Neural progenitor cell (in vitro differentiated cells): ENCODE measurements around the gene YARS1. TPM values are rescaled to one million over a fixed set of nuclear protein-coding genes. Genes with fewer than 3 reads are reported as not detected.

ENCODE experiments used
- DNase-seq: peaks from one replicate; pipeline ENCODE4 v3.0.0-alpha.2; 2016; ENCODE audit warnings: low spot score
- H2AFZ ChIP-seq: fragments of 200-600 bp; sonication (generic); replicated peaks from 2 replicates; pipeline ENCODE4 v1.6.1; 2016; ENCODE audit warnings: antibody characterized with exemption
- H3F3A ChIP-seq: fragments of 200-600 bp; sonication (generic); 2 replicates; pipeline ENCODE4 v1.6.1; 2016; ENCODE audit warnings: antibody characterized with exemption, low read depth
- H3K27ac ChIP-seq: fragments of 200-600 bp; sonication (generic); 2 replicates; pipeline ENCODE4 v1.5.1; 2016; ENCODE audit warnings: mild to moderate bottlenecking
- H3K27me3 ChIP-seq: fragments of 200-600 bp; sonication (generic); 2 replicates; pipeline ENCODE4 v1.6.1; 2016; ENCODE audit warnings: mild to moderate bottlenecking, moderate library complexity
- H3K36me3 ChIP-seq: fragments of 200-600 bp; sonication (generic); 2 replicates; pipeline ENCODE4 v1.5.1; 2016
- H3K4me1 ChIP-seq: fragments of 200-600 bp; sonication (generic); 2 replicates; pipeline ENCODE4 v1.6.1; 2016; ENCODE audit warnings: mixed run types
- H3K4me2 ChIP-seq: fragments of 200-600 bp; sonication (generic); 2 replicates; pipeline ENCODE4 v1.6.1; 2016
- H3K4me3 ChIP-seq: fragments of 200-600 bp; sonication (generic); 2 replicates; pipeline ENCODE4 v1.5.1; 2016
- H3K79me2 ChIP-seq: fragments of 200-600 bp; sonication (generic); 2 replicates; pipeline ENCODE4 v1.6.1; 2016; ENCODE audit warnings: low read depth
- H3K9ac ChIP-seq: fragments of 200-600 bp; sonication (generic); 2 replicates; pipeline ENCODE4 v1.6.1; 2016
- H3K9me3 ChIP-seq: fragments of 200-600 bp; sonication (generic); 2 replicates; pipeline ENCODE4 v1.5.1; 2016; ENCODE audit warnings: low read depth
- H4K20me1 ChIP-seq: fragments of 200-600 bp; sonication (generic); 2 replicates; pipeline ENCODE4 v1.6.1; 2016; ENCODE audit warnings: low read depth
- H3K27ac Mint-ChIP-seq: 3 replicates; pipeline ENCODE4 v1.8.0; 2021; ENCODE audit warnings: mixed read lengths
- H3K27me3 Mint-ChIP-seq: 2 replicates; pipeline ENCODE4 v1.8.0; 2022; ENCODE audit warnings: low read depth, mild to moderate bottlenecking, inconsistent platforms, moderate library complexity, mixed read lengths; ENCODE audit not compliant: insufficient read depth
- H3K36me3 Mint-ChIP-seq: 3 replicates; pipeline ENCODE4 v1.8.0; 2021; ENCODE audit warnings: mixed read lengths
- H3K4me1 Mint-ChIP-seq: 3 replicates; pipeline ENCODE4 v1.8.0; 2021; ENCODE audit warnings: mixed read lengths
- H3K4me3 Mint-ChIP-seq: 3 replicates; pipeline ENCODE4 v1.8.0; 2021; ENCODE audit warnings: mild to moderate bottlenecking, moderate library complexity, mixed read lengths
- H3K9me3 Mint-ChIP-seq: 3 replicates; pipeline ENCODE4 v1.8.0; 2020; ENCODE audit warnings: mixed read lengths
- CTCF ChIP-seq: fragments of 200-600 bp; sonication (generic); IDR thresholded peaks from 2 replicates; pipeline ENCODE4 v1.5.1; 2017; ENCODE audit warnings: antibody characterized with exemption, mild to moderate bottlenecking
- EZH2 ChIP-seq: fragments of 200-600 bp; sonication (generic); IDR thresholded peaks from 2 replicates; pipeline ENCODE4 v1.6.1; 2017; ENCODE audit warnings: antibody characterized with exemption, mild to moderate bottlenecking, moderate library complexity
- EZH2phosphoT487 ChIP-seq: fragments of 200-600 bp; sonication (generic); IDR thresholded peaks from 2 replicates; pipeline ENCODE4 v1.6.1; 2017; ENCODE audit warnings: antibody characterized with exemption
- total RNA-seq: library from RNA; depleted of rRNA; stranded (reverse); fragments of >200 nt; gene quantifications from 2 replicates; pipeline ENCODE4 v1.2.3, GENCODE V29; 2015; ENCODE audit warnings: low replicate concordance

Gene YARS1
- total RNA-seq, 1 donor from 2014 or later: 38.2 TPM

DNA sequence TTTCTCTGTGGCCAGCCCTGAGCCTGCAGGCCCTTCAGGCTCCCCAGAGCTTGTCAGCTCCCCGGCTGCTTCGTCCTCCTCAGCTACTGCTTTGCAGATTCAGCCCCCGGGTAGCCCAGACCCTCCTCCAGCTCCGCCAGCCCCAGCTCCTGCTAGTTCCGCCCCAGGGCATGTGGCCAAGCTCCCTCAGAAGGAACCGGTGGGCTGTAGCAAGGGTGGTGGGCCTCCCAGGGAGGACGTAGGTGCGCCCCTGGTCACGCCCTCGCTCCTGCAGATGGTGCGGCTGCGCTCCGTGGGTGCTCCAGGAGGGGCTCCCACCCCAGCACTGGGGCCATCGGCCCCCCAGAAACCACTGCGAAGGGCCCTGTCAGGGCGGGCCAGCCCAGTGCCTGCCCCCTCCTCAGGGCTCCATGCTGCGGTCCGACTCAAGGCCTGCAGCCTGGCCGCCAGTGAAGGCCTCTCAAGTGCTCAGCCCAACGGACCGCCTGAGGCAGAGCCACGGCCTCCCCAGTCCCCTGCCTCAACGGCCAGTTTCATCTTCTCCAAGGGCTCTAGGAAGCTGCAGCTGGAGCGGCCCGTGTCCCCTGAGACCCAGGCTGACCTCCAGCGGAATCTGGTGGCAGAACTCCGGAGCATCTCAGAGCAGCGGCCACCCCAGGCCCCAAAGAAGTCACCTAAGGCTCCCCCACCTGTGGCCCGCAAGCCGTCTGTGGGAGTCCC, 45.4 kb downstream of the YARS1 start:
- Histone ChIP-seq H3K27ac (no peak overlapping the region), H3K4me3 (no peak overlapping the region), H4K20me1 (peaks cover 37% of the 10 kb centered on the region), H3K4me1 (peaks cover 7% of the 10 kb centered on the region), H3K79me2 (peaks cover 14% of the 10 kb centered on the region), H3K4me2 (no peak overlapping the region), H3K36me3 (no peaks in the 10 kb centered on the region), H3K9ac (no peak overlapping the region), H3K27me3 (no peaks in the 10 kb centered on the region), H3K9me3 (no peaks in the 10 kb centered on the region), H3F3A (peaks cover 39% of the 10 kb centered on the region), H2AFZ (no peak overlapping the region)
- H3K4me1 Mint-ChIP-seq: peaks cover 37% of the 10 kb centered on the region
- no peak for DNase-seq
- H3K27me3 Mint-ChIP-seq: peaks cover 2% of the 10 kb centered on the region
- H3K36me3 Mint-ChIP-seq: peaks cover 16% of the 10 kb centered on the region
- no peak overlapping the region for H3K27ac Mint-ChIP-seq
- H3K4me3 Mint-ChIP-seq: no peak overlapping the region
- no peaks in the 10 kb centered on the region for H3K9me3 Mint-ChIP-seq
- no peak for TF ChIP-seq EZH2phosphoT487
- no peak for TF ChIP-seq CTCF
- no peak for TF ChIP-seq EZH2

DNA sequence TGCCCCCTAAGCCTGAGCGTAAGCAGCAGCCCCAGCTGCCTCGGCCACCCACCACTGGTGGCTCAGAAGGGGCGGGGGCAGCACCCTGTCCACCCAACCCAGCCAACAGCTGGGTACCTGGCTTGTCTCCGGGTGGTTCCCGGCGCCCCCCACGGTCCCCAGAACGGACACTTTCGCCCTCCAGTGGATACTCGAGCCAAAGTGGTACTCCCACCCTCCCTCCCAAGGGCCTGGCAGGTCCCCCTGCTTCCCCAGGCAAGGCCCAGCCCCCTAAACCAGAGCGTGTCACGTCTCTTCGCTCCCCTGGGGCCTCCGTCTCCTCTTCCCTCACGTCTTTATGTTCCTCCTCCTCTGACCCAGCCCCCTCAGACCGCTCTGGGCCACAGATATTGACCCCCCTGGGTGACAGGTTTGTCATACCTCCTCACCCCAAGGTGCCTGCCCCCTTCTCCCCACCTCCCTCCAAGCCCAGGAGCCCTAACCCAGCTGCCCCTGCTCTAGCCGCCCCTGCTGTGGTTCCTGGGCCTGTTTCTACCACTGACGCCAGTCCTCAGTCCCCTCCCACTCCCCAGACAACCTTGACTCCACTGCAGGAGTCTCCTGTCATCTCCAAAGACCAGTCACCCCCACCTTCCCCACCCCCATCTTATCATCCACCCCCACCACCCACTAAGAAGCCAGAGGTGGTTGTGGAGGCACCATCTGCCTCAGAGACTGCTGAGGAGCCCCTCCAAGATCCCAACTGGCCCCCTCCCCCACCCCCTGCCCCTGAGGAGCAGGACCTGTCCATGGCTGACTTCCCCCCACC, 46.2 kb downstream of the YARS1 start:
- Histone ChIP-seq H3K9me3 (no peaks in the 10 kb centered on the region), H4K20me1 (peaks cover 45% of the 10 kb centered on the region), H2AFZ (no peak overlapping the region), H3K4me3 (no peak overlapping the region), H3K27me3 (no peaks in the 10 kb centered on the region), H3K4me2 (no peak overlapping the region), H3K9ac (no peak overlapping the region), H3K36me3 (no peaks in the 10 kb centered on the region), H3K4me1 (peaks cover 15% of the 10 kb centered on the region), H3F3A (peaks cover 39% of the 10 kb centered on the region), H3K79me2 (peaks cover 21% of the 10 kb centered on the region), H3K27ac (no peak overlapping the region)
- TF ChIP-seq EZH2: no peak
- TF ChIP-seq EZH2phosphoT487: no peak
- TF ChIP-seq CTCF: no peak
- Mint-ChIP-seq H3K27ac (no peak overlapping the region), H3K36me3 (peaks cover 16% of the 10 kb centered on the region), H3K9me3 (no peaks in the 10 kb centered on the region), H3K4me3 (no peak overlapping the region), H3K4me1 (peaks cover 45% of the 10 kb centered on the region), H3K27me3 (peaks cover 2% of the 10 kb centered on the region)
- DNase-seq: no peak

DNA sequence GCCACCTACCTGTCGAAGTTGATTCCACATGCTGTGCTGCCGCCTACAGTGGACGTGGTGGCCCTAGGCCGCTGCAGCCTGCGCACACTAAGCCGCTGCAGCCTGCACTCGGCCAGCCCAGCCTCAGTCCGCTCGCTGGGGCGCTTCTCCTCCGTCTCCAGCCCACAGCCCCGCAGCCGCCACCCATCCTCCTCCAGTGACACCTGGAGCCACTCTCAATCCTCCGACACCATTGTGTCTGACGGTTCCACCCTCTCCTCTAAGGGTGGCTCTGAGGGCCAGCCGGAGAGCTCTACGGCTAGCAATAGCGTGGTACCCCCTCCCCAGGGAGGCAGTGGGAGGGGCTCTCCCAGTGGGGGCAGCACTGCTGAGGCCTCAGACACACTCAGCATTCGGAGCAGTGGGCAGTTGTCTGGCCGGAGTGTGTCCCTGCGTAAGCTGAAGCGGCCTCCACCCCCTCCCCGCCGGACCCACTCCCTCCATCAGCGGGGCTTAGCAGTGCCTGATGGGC, 46.9 kb downstream of the YARS1 start:
- no peak overlapping the region for H3K9ac ChIP-seq
- Mint-ChIP-seq H3K4me3 (no peak overlapping the region), H3K9me3 (no peaks in the 10 kb centered on the region), H3K27me3 (peaks cover 2% of the 10 kb centered on the region), H3K36me3 (peaks cover 13% of the 10 kb centered on the region), H3K4me1 (peaks cover 52% of the 10 kb centered on the region), H3K27ac (no peak overlapping the region)
- no peaks in the 10 kb centered on the region for H3K9me3 ChIP-seq
- no peaks in the 10 kb centered on the region for H3K27me3 ChIP-seq
- no peak overlapping the region for H3K4me2 ChIP-seq
- H3K36me3 ChIP-seq: no peaks in the 10 kb centered on the region
- peaks cover 21% of the 10 kb centered on the region for H3K4me1 ChIP-seq
- H4K20me1 ChIP-seq: peaks cover 47% of the 10 kb centered on the region
- no peak overlapping the region for H3K27ac ChIP-seq
- H2AFZ ChIP-seq: no peak overlapping the region
- H3F3A ChIP-seq: peaks cover 38% of the 10 kb centered on the region
- H3K79me2 ChIP-seq: peaks cover 21% of the 10 kb centered on the region
- no peak for DNase-seq
- no peak for TF ChIP-seq EZH2
- TF ChIP-seq CTCF: no peak
- no peak for TF ChIP-seq EZH2phosphoT487
- no peak overlapping the region for H3K4me3 ChIP-seq
